Hepatocyte (in vitro differentiated cells): ENCODE results near the gene FRMPD4. TPM values are rescaled to one million over a fixed set of nuclear protein-coding genes. Genes with fewer than 3 reads are reported as not detected.

ENCODE experiments used
- DNase-seq: peaks from one replicate; pipeline ENCODE4 v3.0.0-alpha.2; 2016; ENCODE audit warnings: low spot score
- H2AFZ ChIP-seq: fragments of 200-600 bp; sonication (generic); 2 replicates; pipeline ENCODE4 v1.6.0; 2016; ENCODE audit warnings: antibody characterized with exemption, mild to moderate bottlenecking
- H3K27ac ChIP-seq: fragments of 200-600 bp; sonication (generic); 2 replicates; pipeline ENCODE4 v1.5.1; 2016; ENCODE audit warnings: mild to moderate bottlenecking
- H3K27me3 ChIP-seq: fragments of 200-600 bp; sonication (generic); 2 replicates; pipeline ENCODE4 v1.6.1; 2016
- H3K36me3 ChIP-seq: fragments of 200-600 bp; sonication (generic); replicated peaks from 2 replicates; pipeline ENCODE4 v1.5.1; 2016; ENCODE audit warnings: low read depth; ENCODE audit not compliant: insufficient read depth
- H3K4me1 ChIP-seq: fragments of 200-600 bp; sonication (generic); 2 replicates; pipeline ENCODE4 v1.5.1; 2016; ENCODE audit warnings: mild to moderate bottlenecking, moderate library complexity; ENCODE audit not compliant: insufficient read depth
- H3K4me2 ChIP-seq: fragments of 200-600 bp; sonication (generic); 2 replicates; pipeline ENCODE4 v1.6.0; 2016
- H3K4me3 ChIP-seq: fragments of 200-600 bp; sonication (generic); 2 replicates; pipeline ENCODE4 v1.5.1; 2016; ENCODE audit warnings: mild to moderate bottlenecking
- H3K79me2 ChIP-seq: fragments of 200-600 bp; sonication (generic); 2 replicates; pipeline ENCODE4 v1.6.0; 2017; ENCODE audit warnings: mild to moderate bottlenecking
- H3K9me2 ChIP-seq: fragments of 200-600 bp; sonication (generic); replicated peaks from 2 replicates; pipeline ENCODE4 v1.6.0; 2017; ENCODE audit warnings: mild to moderate bottlenecking; ENCODE audit not compliant: insufficient read depth
- H3K9me3 ChIP-seq: fragments of 200-600 bp; sonication (generic); 2 replicates; pipeline ENCODE4 v1.5.1; 2016; ENCODE audit warnings: low read depth, mild to moderate bottlenecking
- H4K20me1 ChIP-seq: fragments of 200-600 bp; sonication (generic); 2 replicates; pipeline ENCODE4 v1.6.0; 2016; ENCODE audit warnings: mild to moderate bottlenecking; ENCODE audit not compliant: insufficient read depth, poor library complexity, severe bottlenecking
- EZH2 ChIP-seq: fragments of 200-600 bp; sonication (generic); IDR thresholded peaks from 2 replicates; pipeline ENCODE4 v1.6.1; 2016; ENCODE audit warnings: antibody characterized with exemption, mild to moderate bottlenecking, borderline replicate concordance
- EZH2phosphoT487 ChIP-seq: fragments of 200-600 bp; sonication (generic); IDR thresholded peaks from one replicate; pipeline ENCODE4 v1.6.1; 2018; ENCODE audit warnings: antibody characterized with exemption, mild to moderate bottlenecking, low read depth, moderate library complexity; ENCODE audit not compliant: unreplicated experiment, severe bottlenecking
- WGBS: methylation state at CpG from one replicate; pipeline ENCODE4 v1.1.6; 2016; ENCODE audit warnings: low lambda C conversion rate; ENCODE audit errors: missing lambda C conversion rate; 5-methylcytosine and 5-hydroxymethylcytosine counted together
- polyA plus RNA-seq: library from polyadenylated mRNA; unstranded; fragments of >200 nt; fragmentation: Nextera tagmentation; extraction: Ambion mirVana; gene quantifications from 2 replicates; pipeline ENCODE4 v1.2.1, GENCODE V29; 2016
- total RNA-seq: library from RNA; depleted of rRNA; stranded (reverse); fragments of >200 nt; gene quantifications from 2 replicates; pipeline ENCODE4 v1.2.3, GENCODE V29; 2014
- TF ChIP-seq, protein P1 (sequence below): fragments of 200-600 bp; sonication (generic); IDR thresholded peaks from 2 replicates; pipeline ENCODE4 v1.5.1; 2016; ENCODE audit warnings: antibody characterized with exemption, mild to moderate bottlenecking; ENCODE audit not compliant: poor library complexity

FRMPD4 gene
- total and polyA plus RNA-seq, 2 experiments from 2014 or later: 0.23 TPM; not detected in 1

DNA sequence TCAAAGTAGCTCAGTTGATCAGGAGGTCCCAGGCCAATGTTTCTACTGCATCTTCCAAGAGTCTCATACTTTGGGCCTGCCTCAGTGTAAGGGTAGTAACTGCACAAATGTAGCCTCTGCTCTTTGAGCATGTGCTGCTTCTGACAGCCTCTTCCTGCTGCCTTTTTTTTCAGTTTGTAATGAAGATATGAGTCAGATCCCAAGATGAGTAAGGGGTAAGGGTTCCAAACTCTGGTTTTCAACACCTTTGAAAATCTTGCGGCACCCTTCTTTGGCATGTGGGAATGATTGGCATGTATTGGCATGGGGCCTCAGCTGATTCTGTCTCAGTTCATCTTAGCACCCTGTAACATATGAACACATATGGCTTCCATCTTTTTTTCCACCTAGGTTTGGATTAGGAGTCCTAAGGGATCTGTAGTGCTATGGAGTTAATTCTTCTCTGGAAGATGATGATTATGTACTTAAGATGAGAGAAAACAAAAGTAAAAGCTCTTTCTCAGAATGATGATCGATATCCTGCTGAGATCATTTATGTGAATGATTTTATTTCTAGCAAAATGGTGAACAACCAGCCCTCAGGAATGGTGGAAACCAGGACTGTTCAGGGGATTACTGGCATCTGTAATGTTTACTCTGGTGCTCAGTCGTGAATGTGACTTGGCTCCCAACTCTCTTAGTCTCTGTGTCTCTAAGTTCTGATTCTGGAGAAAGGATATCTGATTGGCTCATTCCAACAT lies 534.3 kb downstream of the FRMPD4 start:
- H3K36me3 ChIP-seq: no peaks in the 10 kb centered on the region
- no peaks in the 10 kb centered on the region for H3K9me3 ChIP-seq
- no peak overlapping the region for H3K4me3 ChIP-seq
- H2AFZ ChIP-seq: no peak overlapping the region
- no peak for DNase-seq
- H3K9me2 ChIP-seq: no peaks in the 10 kb centered on the region
- TF ChIP-seq EZH2phosphoT487 (no peak), EZH2 (no peak)
- TF ChIP-seq, protein P1, sequence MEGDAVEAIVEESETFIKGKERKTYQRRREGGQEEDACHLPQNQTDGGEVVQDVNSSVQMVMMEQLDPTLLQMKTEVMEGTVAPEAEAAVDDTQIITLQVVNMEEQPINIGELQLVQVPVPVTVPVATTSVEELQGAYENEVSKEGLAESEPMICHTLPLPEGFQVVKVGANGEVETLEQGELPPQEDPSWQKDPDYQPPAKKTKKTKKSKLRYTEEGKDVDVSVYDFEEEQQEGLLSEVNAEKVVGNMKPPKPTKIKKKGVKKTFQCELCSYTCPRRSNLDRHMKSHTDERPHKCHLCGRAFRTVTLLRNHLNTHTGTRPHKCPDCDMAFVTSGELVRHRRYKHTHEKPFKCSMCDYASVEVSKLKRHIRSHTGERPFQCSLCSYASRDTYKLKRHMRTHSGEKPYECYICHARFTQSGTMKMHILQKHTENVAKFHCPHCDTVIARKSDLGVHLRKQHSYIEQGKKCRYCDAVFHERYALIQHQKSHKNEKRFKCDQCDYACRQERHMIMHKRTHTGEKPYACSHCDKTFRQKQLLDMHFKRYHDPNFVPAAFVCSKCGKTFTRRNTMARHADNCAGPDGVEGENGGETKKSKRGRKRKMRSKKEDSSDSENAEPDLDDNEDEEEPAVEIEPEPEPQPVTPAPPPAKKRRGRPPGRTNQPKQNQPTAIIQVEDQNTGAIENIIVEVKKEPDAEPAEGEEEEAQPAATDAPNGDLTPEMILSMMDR: no peak
- H4K20me1 ChIP-seq: no peaks in the 10 kb centered on the region
- no peaks in the 10 kb centered on the region for H3K79me2 ChIP-seq
- WGBS: 77% methylated on average over 3 of the region's 3 CpGs
- no peaks in the 10 kb centered on the region for H3K27me3 ChIP-seq
- H3K4me2 ChIP-seq: no peak overlapping the region
- H3K27ac ChIP-seq: no peak overlapping the region
- no peaks in the 10 kb centered on the region for H3K4me1 ChIP-seq

DNA sequence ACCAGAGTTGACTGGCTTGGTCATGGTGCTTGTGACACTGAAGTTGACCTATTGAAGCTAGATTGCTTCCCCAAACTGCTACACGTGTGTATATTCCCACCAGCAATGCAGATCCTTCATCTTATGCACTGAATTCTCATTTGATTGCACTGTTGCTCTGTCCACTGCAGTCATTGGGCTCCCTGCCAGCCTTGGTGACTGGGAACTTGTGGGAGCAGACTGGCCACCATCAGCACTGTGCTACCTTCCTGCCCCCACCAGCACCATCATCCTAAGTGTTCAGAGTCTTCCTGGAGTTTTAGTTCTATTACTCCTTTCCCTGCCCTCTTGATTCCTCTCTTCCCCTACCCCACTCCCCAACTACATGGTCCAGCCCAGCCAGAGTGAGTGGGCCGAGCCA lies 535.2 kb downstream of the FRMPD4 start:
- H3K4me3 ChIP-seq: no peak overlapping the region
- H3K79me2 ChIP-seq: no peaks in the 10 kb centered on the region
- no peaks in the 10 kb centered on the region for H4K20me1 ChIP-seq
- no peaks in the 10 kb centered on the region for H3K4me1 ChIP-seq
- H3K27me3 ChIP-seq: no peaks in the 10 kb centered on the region
- no peaks in the 10 kb centered on the region for H3K9me2 ChIP-seq
- no peak for TF ChIP-seq EZH2
- TF ChIP-seq EZH2phosphoT487: no peak
- TF ChIP-seq, protein P1: no peak
- no peak for DNase-seq
- H3K27ac ChIP-seq: no peak overlapping the region
- 49% methylated on average over 2 of the region's 2 CpGs for WGBS
- H3K9me3 ChIP-seq: no peaks in the 10 kb centered on the region
- H3K4me2 ChIP-seq: no peak overlapping the region
- H3K36me3 ChIP-seq: no peaks in the 10 kb centered on the region
- H2AFZ ChIP-seq: no peak overlapping the region

DNA sequence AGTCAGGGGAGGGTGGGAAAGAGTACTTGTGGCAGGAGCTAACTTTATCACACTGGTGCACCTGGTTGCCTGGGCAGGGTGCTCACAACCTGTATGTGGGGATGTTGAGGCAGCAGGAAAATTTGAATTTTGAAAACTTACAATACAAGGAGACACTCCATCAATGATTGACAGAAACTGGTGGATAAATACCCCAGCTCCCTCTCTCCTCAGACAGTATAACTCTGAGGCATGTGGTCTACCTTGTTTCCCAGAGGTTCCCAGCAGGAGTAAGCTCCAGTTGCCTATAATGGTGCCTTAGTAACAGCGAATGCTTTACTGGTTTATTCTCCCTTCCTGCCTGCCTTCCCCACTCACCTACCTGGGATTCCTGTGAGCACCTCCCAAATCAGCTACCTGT lies 541.2 kb downstream of the FRMPD4 start:
- DNase-seq: no peak
- Histone ChIP-seq H3K9me3 (no peaks in the 10 kb centered on the region), H3K4me3 (no peak overlapping the region), H4K20me1 (no peaks in the 10 kb centered on the region), H3K4me1 (no peaks in the 10 kb centered on the region), H3K36me3 (no peaks in the 10 kb centered on the region), H3K4me2 (no peak overlapping the region), H2AFZ (no peak overlapping the region), H3K27me3 (no peaks in the 10 kb centered on the region), H3K9me2 (no peaks in the 10 kb centered on the region), H3K79me2 (no peaks in the 10 kb centered on the region), H3K27ac (no peak overlapping the region)
- TF ChIP-seq EZH2 (no peak), EZH2phosphoT487 (no peak)
- TF ChIP-seq, protein P1: no peak
- 78% methylated on average over 1 of the region's 1 CpG for WGBS

DNA sequence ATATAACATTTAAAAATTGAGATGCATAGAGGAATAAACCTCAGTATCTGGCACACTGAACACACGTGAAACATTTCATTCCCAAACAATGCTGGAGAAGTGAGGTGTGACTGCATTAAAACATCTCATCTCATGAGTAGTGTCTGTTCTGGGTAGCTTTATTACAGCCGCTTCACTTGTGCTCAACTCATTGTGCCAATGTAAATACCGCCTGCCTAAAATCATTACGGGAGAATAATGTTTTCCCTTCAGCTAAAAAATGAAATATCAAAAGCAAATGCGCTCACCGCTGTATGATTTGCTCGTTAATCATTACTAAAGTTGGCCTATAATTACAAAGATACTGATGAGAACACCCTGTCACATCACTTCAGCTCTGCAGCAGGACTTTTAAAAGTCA lies 542.8 kb downstream of the FRMPD4 start:
- Histone ChIP-seq H3K27ac (no peak overlapping the region), H3K9me3 (no peaks in the 10 kb centered on the region), H3K27me3 (no peaks in the 10 kb centered on the region), H3K36me3 (no peaks in the 10 kb centered on the region), H3K4me1 (no peaks in the 10 kb centered on the region), H4K20me1 (no peaks in the 10 kb centered on the region), H3K4me2 (no peak overlapping the region), H3K9me2 (no peaks in the 10 kb centered on the region), H3K4me3 (no peak overlapping the region), H3K79me2 (no peaks in the 10 kb centered on the region), H2AFZ (no peak overlapping the region)
- whole genome bisulfite sequencing: 77% methylated on average over 7 of the region's 7 CpGs
- no peak for DNase-seq
- TF ChIP-seq EZH2phosphoT487 (no peak), EZH2 (no peak)
- TF ChIP-seq, protein P1: no peak
